GM20431 (cell line): ENCODE measurements around the gene THEMIS2.

Experiments used
- in situ Hi-C: fragments of 300-500 bp; cut with MseI, MboI; formaldehyde crosslinking; loops from one replicate; pipeline ENCODE4 v1.15.0; 2020; ENCODE audit warnings: low sequenced_read_pairs; ENCODE audit not compliant: unreplicated experiment

Gene THEMIS2

DNA sequence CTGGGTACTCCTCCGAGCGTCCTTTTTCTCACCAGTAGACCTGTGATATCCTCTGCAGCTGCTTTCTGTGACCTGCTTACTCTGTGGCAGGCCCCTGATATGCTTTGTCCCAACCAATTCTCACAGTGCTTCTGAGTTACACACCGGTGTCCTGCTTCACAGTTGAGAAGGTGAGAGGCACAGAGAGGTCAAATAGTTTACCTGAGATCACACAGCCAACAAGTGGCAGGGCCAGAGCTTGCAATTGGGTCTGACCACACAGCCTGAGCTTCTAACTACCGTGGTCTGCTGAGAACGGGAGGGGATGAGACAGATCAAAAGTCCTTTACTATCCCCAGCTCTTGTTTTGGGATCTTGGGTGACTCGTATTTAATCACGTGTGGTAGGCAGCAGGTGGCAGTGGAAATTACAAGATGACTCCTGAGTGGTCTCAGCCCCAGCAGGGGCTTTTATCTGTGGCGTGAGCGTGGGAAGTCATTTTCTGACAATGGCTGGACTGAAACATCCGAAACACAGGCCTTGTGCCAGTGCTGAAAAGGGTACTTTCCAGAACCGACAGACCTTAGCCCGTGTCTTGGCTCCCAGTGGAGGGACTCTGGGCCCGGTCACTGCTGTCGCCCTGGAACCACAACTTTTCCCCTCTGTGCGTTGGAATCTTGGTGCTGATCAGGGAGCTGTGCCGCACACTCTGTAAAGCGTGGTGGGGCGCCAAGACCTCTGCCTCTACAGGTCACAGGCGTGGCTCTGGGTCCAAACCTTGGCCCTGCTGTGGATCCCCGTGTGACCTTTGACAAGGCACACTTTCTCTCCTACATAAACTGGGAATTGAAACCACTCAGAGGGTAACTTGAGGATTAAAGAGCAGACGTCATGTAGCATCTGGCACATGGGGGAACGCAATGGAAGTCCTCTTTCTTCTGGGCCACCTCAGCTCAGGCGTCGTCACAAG, 11.9 kb downstream of the THEMIS2 start:
- in situ Hi-C loops, result no loop called here

DNA sequence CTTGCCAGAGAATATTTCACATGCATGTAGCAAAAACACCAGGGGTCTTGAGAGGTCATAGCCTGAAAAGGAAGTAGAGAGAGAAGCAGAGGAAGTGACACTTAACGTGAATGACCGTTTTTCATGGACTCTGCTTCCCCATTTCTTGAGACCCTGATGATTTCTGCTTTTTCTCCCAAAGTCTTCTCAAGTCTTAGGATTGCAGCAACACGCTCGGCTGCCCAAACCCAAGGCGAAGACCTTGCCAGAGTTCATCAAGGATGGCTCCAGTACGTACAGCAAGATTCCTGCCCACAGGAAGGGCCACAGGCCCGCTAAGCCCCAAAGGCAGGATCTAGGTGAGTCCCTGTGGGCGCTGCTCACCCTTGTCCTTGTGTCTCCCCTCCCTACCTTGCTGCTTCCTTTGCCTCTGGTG, 12.8 kb downstream of the THEMIS2 start:
- in situ Hi-C loops, result no loop called here

DNA sequence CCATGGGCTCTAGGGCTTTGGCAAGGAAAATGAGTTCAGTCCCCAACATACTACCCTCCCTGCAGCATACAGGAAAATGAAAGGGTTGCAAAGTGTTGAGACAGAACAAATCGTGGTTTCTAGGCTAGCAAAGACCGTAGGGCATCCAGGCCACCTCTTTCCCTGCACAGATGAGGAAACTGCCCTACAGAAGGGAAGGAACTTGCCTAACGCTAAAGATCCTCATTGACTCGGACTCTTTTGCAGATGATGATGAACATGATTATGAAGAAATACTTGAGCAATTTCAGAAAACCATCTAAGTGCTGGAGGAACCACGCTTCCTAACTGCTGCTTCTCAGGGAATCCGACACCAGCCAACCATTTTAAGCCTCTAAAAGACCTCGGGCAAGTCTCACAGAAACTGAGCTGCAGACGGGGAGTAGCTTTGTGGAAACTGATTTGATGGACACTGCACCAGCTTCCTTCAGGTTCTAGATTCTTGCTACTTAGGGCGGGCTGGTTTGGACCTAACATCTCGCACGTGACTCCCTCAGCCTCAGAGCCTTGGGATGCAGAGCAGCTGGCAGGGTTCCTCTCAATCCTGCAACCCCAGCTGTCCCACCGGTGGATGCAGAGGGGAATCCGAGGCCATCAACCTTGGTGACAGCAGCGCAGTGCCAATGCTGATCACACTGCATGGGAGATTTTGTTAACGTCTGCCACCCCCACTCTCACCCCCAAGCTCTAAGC, 13.4 kb downstream of the THEMIS2 start:
- in situ Hi-C loops, result no loop called here

DNA sequence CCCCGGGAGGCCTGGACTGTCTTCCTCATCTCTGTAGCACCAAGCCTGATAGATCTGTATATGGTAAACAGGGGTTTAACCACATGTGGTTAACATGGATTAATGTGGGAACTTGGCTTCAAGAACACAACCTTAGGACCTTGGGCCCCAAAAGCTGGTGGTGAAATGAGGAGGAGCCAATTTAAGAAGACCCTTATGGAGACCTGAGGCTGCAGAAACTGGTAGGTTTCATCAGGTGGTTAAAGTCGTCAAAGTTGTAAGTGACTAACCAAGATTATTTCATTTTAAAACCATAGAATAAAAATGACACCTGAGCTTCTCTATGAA, 14.0 kb downstream of the THEMIS2 start:
- in situ Hi-C loops, result no loop called here

DNA sequence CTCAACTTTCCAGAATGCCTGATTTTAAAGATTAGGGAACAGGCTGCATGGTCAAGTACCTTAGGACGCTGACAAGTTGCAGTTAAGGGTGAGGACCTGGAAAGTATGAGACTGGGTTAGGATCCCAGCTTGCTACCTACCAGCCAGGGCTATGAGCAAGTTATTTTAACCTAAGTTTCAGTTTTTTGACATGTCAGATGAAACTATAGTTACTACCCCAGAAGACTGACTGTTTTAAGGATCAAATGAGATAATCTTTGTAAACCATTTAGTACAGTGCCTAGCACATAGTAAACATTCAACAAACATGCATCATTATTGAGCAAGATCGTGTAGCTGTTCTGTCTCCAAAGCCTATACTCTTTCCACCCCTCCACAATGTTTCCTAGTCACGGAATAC, 14.4 kb downstream of the THEMIS2 start:
- in situ Hi-C loops, result no loop called here

DNA sequence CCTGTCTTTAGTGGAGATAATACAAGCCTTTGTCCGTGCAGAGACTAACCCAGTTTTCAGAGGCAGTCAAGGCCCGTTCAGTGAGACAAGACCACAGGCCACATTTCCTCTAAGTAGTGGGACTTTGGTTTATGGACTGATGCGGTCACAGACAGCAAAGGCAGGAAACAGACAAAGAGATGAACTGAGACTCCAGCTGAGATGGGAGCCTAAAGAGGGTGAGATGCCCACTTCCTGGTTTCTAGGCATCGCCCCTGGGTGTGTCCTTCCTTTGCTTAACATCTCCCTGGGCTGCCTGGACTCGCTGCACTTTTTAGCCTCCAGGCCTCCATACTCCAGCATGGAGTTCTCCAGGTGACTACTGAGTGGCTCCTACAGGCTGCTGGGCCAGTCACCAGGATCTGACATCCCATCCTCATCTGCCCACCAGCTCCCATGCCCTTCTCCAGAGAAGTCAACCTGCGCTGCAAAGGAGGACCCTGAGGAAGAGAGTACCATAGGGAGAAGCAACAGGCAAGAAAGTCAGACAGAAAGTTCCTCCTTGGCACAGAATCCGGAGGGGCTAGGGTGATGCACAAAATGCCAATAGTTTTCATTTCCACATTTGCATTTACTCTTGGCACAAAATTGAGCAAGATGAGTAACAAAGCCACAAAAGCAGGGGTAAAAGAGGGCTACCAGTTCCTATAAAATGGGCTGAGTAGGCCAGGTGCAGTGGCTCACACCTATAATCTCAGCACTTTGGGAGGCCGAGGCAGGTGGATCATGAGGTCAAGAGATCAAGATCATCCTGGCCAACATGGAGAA, 15.1 kb downstream of the THEMIS2 start:
- in situ Hi-C loops, result no loop called here

DNA sequence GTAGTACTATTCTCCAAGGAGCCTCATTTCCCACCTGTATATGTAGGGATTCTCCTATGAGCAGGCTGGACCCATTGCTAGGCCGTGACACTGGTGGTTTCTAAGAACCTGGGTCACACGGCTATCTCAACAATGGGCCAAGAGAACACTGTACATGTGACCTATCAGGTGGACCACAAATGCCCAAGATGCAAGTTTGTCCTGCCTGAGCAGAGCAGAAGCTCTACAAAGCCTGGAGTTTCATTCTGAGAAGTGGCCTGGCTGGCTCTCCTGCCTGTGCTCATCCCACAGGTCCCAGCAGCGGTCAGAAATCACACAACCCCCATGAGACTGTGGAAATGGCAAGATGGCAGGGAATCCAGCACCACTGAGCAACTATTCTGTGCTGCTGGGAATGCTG, 17.2 kb downstream of the THEMIS2 start:
- in situ Hi-C loops, result no loop called here

DNA sequence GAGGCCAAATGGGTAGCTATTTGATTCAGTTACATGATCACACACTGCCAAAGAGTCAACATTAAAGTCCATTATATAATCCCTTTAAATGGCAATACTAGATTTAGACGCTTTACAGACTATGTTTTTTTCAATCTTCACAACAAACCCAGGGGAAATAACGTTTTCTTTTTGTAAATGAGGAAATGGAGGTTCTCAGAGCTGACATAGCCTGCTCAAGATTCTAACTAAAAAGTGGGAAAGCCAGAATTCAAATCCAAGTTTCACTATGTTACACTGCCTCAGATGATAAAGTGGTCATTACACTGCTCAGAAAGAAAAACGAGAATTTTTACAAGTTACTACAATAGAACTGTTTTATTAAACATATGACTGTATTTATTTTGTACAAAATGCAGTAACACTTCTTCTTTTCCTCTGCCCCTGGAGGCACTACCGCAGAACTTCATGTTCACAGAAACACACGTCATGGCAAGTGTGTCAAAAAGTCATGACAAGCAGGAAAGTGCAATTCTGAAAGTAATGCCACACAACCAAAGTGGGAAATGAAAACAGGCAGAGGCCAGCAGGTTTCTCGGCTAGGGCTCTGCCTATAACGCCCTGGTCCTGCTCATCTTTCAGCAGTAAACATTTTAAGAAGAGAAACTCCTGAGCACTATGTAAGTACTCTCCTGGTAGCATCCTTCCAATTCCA, 19.0 kb downstream of the THEMIS2 start:
- in situ Hi-C loops, result no loop called here

DNA sequence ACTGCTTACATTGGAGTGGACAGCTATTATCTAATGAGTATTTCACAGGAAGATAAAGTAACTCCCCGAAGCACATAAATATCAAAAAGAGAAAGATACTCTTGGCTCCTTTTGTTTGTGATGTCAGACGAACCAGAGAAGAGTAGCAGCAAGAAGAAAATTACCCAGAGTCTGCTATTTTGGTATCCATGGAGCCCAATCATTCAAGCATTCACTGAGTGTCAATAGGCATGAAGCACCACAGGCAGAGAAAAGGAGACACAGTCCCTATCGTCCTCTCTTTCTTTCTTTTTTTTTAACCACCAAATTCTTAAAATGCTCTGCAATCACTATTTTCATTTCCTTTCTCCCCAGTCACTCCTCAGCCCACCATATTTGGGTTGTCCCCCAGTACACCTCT, 22.2 kb downstream of the THEMIS2 start:
- in situ Hi-C loops, result no loop called here

DNA sequence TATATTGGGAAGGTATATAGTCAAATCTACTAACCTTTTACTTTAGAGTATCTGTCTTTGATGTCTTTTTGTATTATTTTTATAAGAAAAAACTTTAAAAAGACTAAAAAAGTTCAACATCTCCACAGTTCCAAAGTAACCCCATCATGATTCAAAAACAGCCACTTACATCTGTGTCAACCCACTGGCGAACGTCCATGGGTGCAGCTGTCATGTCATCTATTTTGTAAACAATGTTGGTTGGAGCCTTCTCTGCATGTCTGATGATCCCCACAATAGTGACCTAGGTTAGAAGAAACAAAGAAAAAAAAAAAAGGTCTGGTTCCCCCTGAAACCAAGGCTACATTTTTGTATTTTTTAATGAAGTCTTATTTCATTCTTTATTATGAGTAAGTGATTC, 34.4 kb downstream of the THEMIS2 start:
- in situ Hi-C loops, result no loop called here

DNA sequence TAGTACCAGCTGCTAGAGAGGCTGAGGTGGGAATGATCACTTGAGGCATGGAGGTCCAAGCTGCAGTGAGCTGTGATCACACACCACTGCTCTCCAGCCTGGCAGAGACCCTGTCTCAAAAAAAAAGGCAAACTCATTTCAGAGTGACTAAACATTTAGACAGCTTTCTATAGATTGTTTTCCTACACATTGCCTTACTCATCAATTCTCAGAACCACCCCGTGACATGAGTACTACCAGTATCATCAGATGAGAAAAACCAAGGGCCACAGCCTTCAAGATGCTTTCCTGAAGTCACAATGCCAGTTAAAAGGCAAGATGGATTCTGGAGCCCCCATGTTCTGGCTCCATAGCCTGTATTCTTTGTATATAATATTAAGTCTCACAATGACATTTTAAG, 40.1 kb downstream of the THEMIS2 start:
- in situ Hi-C loops, result no loop called here

DNA sequence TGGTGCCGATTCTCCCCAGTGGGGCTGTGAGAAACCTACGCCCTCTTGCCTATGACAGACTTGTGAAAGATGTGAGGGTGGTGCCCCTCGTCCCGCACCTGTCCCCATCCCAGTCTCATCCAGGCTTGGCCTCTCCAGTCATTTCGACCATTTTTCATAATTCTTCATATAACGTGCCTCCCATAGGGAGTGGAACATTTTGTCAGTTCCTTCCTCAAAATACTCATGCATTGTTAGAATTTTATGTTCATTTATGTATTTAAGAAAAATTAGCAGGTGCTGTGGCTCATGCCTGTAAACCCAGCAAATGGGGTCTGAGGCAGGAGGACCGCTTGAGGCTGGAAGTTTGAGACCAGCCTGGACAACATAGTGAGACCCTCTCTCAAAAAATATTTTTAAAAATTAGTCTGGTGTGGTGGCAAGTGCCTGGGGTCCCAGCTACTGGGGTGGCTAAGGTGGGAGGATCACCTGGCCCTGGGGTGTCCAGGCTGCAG, 42.8 kb downstream of the THEMIS2 start:
- in situ Hi-C loops, result no loop called here

DNA sequence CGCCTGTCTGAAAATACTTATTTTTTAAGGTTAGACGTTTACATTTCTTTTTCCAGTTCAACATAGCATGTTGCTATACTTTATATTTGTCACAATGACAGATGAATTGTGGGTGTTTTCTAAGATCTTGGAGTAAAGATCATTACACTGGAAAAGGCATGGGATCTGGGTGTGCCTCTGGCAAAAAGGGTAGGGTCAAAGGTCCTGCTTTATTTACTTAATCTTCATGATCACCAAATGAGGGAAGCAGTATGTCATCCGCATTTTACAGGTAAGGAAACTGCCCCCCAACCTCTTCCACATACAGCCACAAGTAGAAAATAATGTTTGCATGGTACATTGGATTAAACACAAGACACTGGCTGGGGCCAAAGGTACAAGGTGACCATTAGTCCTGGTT, 49.9 kb downstream of the THEMIS2 start:
- in situ Hi-C loops, result no loop called here

DNA sequence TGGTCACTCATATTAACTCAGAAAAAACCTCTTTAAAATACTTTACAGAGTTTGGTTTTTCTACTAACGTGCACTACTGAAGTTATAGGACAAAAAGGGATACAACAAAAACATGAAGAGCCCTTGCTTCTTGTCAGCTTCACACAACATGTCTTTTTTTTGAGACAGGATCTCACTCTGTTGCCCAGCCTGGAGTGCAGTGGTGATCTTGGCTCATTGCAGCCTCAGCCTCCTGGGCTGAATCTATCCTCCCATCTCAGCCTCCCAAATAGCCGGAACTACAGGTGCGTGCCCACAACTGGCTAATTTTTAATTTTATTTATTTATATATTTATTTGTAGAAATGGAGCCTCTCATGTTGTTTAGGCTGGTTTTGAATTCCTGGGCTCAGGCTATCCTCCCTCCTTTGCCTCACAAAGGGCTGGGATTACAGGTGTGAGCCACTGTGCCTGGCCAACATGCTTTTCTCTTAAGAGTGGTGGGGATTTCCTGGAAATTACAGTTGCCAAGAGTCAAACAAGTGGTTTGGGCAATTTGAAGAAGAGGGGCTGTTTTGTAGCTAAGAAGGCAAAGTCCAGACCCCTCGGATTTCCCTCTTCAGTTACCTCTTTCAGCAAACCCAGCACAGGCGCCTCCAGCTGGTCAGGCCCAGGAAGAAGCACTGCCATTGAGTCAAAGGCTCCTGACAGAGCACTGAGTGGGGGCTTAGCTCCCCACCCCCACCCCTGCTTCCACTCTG, 56.0 kb downstream of the THEMIS2 start:
- in situ Hi-C loops, result no loop called here

DNA sequence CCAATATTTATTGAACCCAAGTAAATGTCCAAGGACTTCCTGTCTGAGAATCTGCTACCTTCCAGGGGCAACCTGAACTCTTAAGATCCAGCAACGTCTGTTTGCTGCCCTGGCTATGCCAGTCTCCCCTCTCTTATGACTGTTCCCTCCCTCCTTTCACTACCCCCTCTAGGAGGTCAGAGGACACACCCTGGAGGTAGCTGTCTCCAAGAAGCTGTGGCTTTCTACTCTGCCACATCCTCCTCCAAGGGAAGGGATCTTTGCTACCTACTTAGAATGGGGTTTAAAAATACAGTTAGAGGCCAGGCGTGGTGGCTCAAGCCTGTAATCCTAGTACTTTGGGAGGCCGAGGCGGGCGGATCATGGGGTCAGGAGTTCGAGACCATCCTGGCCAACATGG, 58.8 kb downstream of the THEMIS2 start:
- in situ Hi-C loops, result no loop called here

DNA sequence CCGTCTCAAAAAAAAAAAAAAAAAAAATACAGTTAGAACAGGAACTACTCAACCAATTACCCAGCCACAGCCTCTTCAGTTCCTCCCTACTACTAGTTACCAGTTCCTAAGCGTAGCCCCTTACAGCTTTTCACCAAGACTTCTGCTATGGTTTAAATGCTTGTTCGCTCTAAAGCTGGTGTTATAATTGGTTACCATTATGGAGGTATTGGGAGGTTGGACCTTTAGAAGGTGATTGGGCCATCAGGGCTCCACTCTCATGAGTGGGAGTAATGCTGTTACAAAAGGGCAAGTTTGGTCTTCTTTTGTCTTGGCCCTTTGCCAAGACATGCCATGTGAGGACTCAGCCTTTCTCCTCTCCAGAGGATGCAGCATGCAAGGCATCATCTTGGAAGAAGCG, 59.4 kb downstream of the THEMIS2 start:
- in situ Hi-C loops, result no loop called here

DNA sequence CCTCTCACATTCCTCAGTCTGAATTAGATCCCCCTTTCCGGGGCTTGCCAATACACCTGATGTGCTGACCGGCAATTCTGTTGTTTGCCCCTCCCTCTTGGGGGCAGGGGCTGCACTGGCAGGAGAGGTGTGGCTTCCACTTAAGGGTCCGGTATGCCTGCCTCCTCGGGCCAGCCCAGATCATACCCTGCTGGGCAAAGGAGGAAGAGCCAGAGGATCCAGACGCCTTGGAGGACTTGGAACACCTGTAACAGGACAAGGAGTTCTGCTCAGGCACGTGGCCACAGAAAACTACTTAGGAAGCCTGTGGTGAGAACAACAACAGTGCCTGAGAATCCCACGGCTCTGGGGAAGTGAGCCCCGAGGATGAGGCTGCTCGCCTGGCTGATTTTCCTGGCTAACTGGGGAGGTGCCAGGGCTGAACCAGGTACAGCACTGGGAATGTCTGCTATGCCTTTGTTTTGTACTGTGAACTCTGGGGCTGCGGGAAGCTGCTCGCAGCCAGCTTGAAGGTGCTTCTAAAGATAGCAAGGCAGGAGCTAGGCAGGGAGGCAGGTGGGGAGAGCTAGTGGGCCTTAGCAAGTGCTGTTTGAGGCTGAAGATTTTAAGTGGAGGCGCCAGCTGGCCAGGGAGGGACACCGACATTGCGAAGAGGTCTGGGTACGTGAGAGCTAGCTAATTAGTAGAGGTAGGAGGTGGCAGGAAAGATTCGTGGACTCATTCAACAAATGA, 62.6 kb downstream of the THEMIS2 start, which contains the start of gene SMPDL3B:
SMPDL3B (plus strand) TSS at position 183 of the 732 bp plus-strand sequence; CDS start at position 367, 184 bp downstream.
- in situ Hi-C loops, result no loop called here

DNA sequence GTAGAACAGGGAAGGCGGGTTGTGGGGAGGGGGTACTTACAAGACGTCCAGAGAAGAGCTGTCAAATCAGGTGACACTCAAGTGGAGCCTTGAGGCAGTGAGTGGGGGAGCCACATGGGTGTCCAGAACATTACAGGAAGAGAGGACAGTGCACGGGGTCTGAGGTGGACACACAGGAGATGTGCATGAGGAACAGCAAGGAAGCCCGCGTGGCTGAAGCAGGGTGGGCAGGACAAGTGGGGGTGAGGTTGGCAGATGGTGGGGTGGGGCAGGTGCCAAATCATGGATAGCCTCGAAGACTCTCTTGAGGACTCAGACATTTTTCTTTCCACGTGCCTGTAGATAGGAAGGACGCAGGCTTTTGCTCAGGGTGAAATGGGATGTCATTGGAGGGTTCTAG, 63.4 kb downstream of the THEMIS2 start:
- in situ Hi-C loops, result no loop called here
